Hepatocyte (in vitro differentiated cells): ENCODE measurements around the gene SRBD1. TPM values are rescaled to one million over a fixed set of nuclear protein-coding genes. Genes with fewer than 3 reads are reported as not detected.

Source experiments
- DNase-seq: peaks from one replicate; pipeline ENCODE4 v3.0.0-alpha.2; 2016; ENCODE audit warnings: low spot score
- H2AFZ ChIP-seq: fragments of 200-600 bp; sonication (generic); 2 replicates; pipeline ENCODE4 v1.6.0; 2016; ENCODE audit warnings: antibody characterized with exemption, mild to moderate bottlenecking
- H3K27ac ChIP-seq: fragments of 200-600 bp; sonication (generic); 2 replicates; pipeline ENCODE4 v1.5.1; 2016; ENCODE audit warnings: mild to moderate bottlenecking
- H3K27me3 ChIP-seq: fragments of 200-600 bp; sonication (generic); 2 replicates; pipeline ENCODE4 v1.6.1; 2016
- H3K36me3 ChIP-seq: fragments of 200-600 bp; sonication (generic); replicated peaks from 2 replicates; pipeline ENCODE4 v1.5.1; 2016; ENCODE audit warnings: low read depth; ENCODE audit not compliant: insufficient read depth
- H3K4me1 ChIP-seq: fragments of 200-600 bp; sonication (generic); 2 replicates; pipeline ENCODE4 v1.5.1; 2016; ENCODE audit warnings: mild to moderate bottlenecking, moderate library complexity; ENCODE audit not compliant: insufficient read depth
- H3K4me2 ChIP-seq: fragments of 200-600 bp; sonication (generic); 2 replicates; pipeline ENCODE4 v1.6.0; 2016
- H3K4me3 ChIP-seq: fragments of 200-600 bp; sonication (generic); 2 replicates; pipeline ENCODE4 v1.5.1; 2016; ENCODE audit warnings: mild to moderate bottlenecking
- H3K79me2 ChIP-seq: fragments of 200-600 bp; sonication (generic); 2 replicates; pipeline ENCODE4 v1.6.0; 2017; ENCODE audit warnings: mild to moderate bottlenecking
- H3K9me2 ChIP-seq: fragments of 200-600 bp; sonication (generic); replicated peaks from 2 replicates; pipeline ENCODE4 v1.6.0; 2017; ENCODE audit warnings: mild to moderate bottlenecking; ENCODE audit not compliant: insufficient read depth
- H3K9me3 ChIP-seq: fragments of 200-600 bp; sonication (generic); 2 replicates; pipeline ENCODE4 v1.5.1; 2016; ENCODE audit warnings: low read depth, mild to moderate bottlenecking
- H4K20me1 ChIP-seq: fragments of 200-600 bp; sonication (generic); 2 replicates; pipeline ENCODE4 v1.6.0; 2016; ENCODE audit warnings: mild to moderate bottlenecking; ENCODE audit not compliant: insufficient read depth, poor library complexity, severe bottlenecking
- EZH2 ChIP-seq: fragments of 200-600 bp; sonication (generic); IDR thresholded peaks from 2 replicates; pipeline ENCODE4 v1.6.1; 2016; ENCODE audit warnings: antibody characterized with exemption, mild to moderate bottlenecking, borderline replicate concordance
- EZH2phosphoT487 ChIP-seq: fragments of 200-600 bp; sonication (generic); IDR thresholded peaks from one replicate; pipeline ENCODE4 v1.6.1; 2018; ENCODE audit warnings: antibody characterized with exemption, mild to moderate bottlenecking, low read depth, moderate library complexity; ENCODE audit not compliant: unreplicated experiment, severe bottlenecking
- WGBS: methylation state at CpG from one replicate; pipeline ENCODE4 v1.1.6; 2016; ENCODE audit warnings: low lambda C conversion rate; ENCODE audit errors: missing lambda C conversion rate; 5-methylcytosine and 5-hydroxymethylcytosine counted together
- polyA plus RNA-seq: library from polyadenylated mRNA; unstranded; fragments of >200 nt; fragmentation: Nextera tagmentation; extraction: Ambion mirVana; gene quantifications from 2 replicates; pipeline ENCODE4 v1.2.1, GENCODE V29; 2016
- total RNA-seq: library from RNA; depleted of rRNA; stranded (reverse); fragments of >200 nt; gene quantifications from 2 replicates; pipeline ENCODE4 v1.2.3, GENCODE V29; 2014
- TF ChIP-seq, protein P1 (sequence below): fragments of 200-600 bp; sonication (generic); IDR thresholded peaks from 2 replicates; pipeline ENCODE4 v1.5.1; 2016; ENCODE audit warnings: antibody characterized with exemption, mild to moderate bottlenecking; ENCODE audit not compliant: poor library complexity

SRBD1 gene
- total and polyA plus RNA-seq, 2 experiments from 2014 or later = 6.7 to 16.6 TPM

- peaks cover 8% of the 10 kb centered on the region for H3K79me2 ChIP-seq
These were observed 8.4 kb downstream of the SRBD1 start for GRCh38 chr2:45602624-45603023.

DNA sequence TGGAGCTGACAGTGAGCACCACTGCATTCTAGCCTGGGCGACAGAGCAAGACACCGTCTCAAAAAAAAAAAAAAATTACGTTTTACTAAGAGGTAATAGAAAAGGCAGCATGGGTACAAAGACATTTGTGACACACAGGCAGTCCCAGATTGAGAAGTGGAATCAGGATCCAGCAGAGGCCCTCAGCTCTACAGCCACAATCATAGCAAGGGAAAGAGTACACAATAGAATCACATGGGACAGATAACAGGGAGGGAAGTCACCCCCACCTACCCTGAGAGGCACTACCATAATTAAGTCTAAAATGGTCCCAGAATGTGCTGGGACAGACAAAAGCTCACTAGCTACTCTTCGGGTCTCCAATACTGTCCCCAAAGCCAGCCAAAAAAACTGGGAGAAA is 12.5 kb downstream of the SRBD1 start:
- Histone ChIP-seq H4K20me1 (no peaks in the 10 kb centered on the region), H3K27ac (no peak overlapping the region), H3K9me2 (no peaks in the 10 kb centered on the region), H3K79me2 (no peaks in the 10 kb centered on the region), H2AFZ (no peak overlapping the region), H3K9me3 (no peaks in the 10 kb centered on the region), H3K4me2 (no peak overlapping the region), H3K4me3 (no peak overlapping the region), H3K27me3 (no peaks in the 10 kb centered on the region), H3K4me1 (no peaks in the 10 kb centered on the region), H3K36me3 (no peaks in the 10 kb centered on the region)
- DNase-seq = no peak
- WGBS = 86% methylated on average over 4 of the region's 4 CpGs
- no peak for TF ChIP-seq EZH2

More at GRCh38 chr2:45602624-45603023, 8.4 kb downstream of the SRBD1 start:
- no peak overlapping the region for H3K27ac ChIP-seq
- no peaks in the 10 kb centered on the region for H3K36me3 ChIP-seq
- 89% methylated on average over 2 of the region's 2 CpGs for WGBS
- no peaks in the 10 kb centered on the region for H3K9me3 ChIP-seq
- no peaks in the 10 kb centered on the region for H3K9me2 ChIP-seq
- no peak for DNase-seq
- TF ChIP-seq EZH2phosphoT487 (no peak), EZH2 (no peak)
- TF ChIP-seq, protein P1, sequence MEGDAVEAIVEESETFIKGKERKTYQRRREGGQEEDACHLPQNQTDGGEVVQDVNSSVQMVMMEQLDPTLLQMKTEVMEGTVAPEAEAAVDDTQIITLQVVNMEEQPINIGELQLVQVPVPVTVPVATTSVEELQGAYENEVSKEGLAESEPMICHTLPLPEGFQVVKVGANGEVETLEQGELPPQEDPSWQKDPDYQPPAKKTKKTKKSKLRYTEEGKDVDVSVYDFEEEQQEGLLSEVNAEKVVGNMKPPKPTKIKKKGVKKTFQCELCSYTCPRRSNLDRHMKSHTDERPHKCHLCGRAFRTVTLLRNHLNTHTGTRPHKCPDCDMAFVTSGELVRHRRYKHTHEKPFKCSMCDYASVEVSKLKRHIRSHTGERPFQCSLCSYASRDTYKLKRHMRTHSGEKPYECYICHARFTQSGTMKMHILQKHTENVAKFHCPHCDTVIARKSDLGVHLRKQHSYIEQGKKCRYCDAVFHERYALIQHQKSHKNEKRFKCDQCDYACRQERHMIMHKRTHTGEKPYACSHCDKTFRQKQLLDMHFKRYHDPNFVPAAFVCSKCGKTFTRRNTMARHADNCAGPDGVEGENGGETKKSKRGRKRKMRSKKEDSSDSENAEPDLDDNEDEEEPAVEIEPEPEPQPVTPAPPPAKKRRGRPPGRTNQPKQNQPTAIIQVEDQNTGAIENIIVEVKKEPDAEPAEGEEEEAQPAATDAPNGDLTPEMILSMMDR = no peak
- H2AFZ ChIP-seq = no peak overlapping the region
- no peak overlapping the region for H3K4me2 ChIP-seq
- H3K4me3 ChIP-seq = no peak overlapping the region
- no peaks in the 10 kb centered on the region for H3K27me3 ChIP-seq
- H4K20me1 ChIP-seq = no peaks in the 10 kb centered on the region
- no peaks in the 10 kb centered on the region for H3K4me1 ChIP-seq

GRCh38 chr2:45596761-45597160 is 14.3 kb downstream of the SRBD1 start:
- Histone ChIP-seq H3K36me3 (no peaks in the 10 kb centered on the region), H3K4me1 (no peaks in the 10 kb centered on the region), H3K4me3 (no peak overlapping the region), H3K4me2 (no peak overlapping the region), H3K9me3 (no peaks in the 10 kb centered on the region), H3K27me3 (no peaks in the 10 kb centered on the region), H4K20me1 (no peaks in the 10 kb centered on the region), H3K27ac (no peak overlapping the region), H2AFZ (no peak overlapping the region), H3K79me2 (no peaks in the 10 kb centered on the region), H3K9me2 (no peaks in the 10 kb centered on the region)
- 95% methylated on average over 1 of the region's 1 CpG for WGBS
- TF ChIP-seq EZH2phosphoT487 (no peak), EZH2 (no peak)
- TF ChIP-seq, protein P1 = no peak
- DNase-seq = no peak

DNA sequence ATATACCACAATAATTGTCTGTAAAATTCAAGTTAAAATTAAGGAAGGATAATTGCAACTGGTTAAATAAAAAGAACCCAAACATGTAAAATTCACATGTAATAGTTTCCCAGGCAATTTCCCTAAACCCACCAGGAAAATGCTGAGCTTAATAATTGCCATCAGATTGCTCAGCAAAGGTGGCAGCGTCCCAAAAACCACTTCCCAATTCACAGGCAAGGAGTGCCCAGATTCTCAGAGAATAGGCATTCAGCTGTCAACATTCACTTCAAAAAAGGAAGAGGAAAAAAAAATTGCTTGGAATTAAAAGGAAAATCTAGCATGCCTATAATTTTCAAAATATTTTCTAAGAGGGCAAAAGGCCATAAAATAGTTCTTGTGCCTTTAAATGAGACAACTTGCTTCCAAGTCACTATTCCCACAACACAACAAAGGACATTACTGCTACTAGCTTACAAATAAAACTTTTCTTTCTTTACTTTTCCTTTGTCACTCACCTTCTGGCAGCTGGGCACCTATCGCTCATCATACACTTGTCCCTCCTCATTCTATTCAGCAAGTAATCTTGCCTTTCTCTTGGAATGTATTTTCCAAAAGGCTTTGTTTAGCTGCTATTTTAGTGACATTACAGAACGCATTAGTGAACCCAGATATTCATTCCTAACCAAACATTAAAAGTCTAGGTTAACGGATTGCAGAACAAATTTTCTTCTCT is 15.2 kb downstream of the SRBD1 start:
- Histone ChIP-seq H3K79me2 (no peaks in the 10 kb centered on the region), H3K4me3 (no peak overlapping the region), H3K36me3 (no peaks in the 10 kb centered on the region), H3K27ac (no peak overlapping the region), H3K9me2 (no peaks in the 10 kb centered on the region), H3K9me3 (no peaks in the 10 kb centered on the region), H3K4me2 (no peak overlapping the region), H2AFZ (no peak overlapping the region), H3K4me1 (no peaks in the 10 kb centered on the region), H3K27me3 (no peaks in the 10 kb centered on the region), H4K20me1 (no peaks in the 10 kb centered on the region)
- 94% methylated on average over 4 of the region's 4 CpGs for WGBS
- no peak for DNase-seq
- no peak for TF ChIP-seq EZH2phosphoT487
- TF ChIP-seq EZH2 = no peak
- TF ChIP-seq, protein P1 = no peak
